Cardiac muscle cell (in vitro differentiated cells and primary cell): ENCODE measurements around the gene PTHLH. TPM values are rescaled to one million over a fixed set of nuclear protein-coding genes. Genes with fewer than 3 reads are reported as not detected.

Source experiments
- DNase-seq, 2 donors: peaks; one replicate each; pipeline versions ENCODE4 v3.0.0 to v3.0.0-alpha.2; 2010 to 2017; ENCODE audit warnings: low read depth in 1 of 2, low spot score in 1 of 2
- H3K27ac ChIP-seq: fragments of 200-600 bp; sonication (generic); 2 replicates; pipeline ENCODE4 v1.5.1; 2016
- H3K27me3 ChIP-seq: fragments of 200-600 bp; sonication (generic); 2 replicates; pipeline ENCODE4 v1.6.0; 2016; ENCODE audit warnings: control low read depth
- H3K36me3 ChIP-seq: fragments of 200-600 bp; sonication (generic); 2 replicates; pipeline ENCODE4 v1.5.1; 2016; ENCODE audit warnings: control low read depth
- H3K4me1 ChIP-seq: fragments of 200-600 bp; sonication (generic); 2 replicates; pipeline ENCODE4 v1.8.1; 2017; ENCODE audit warnings: low read depth, mild to moderate bottlenecking, mixed run types
- H3K4me3 ChIP-seq: fragments of 200-600 bp; sonication (generic); 2 replicates; pipeline ENCODE4 v1.5.1; 2016; ENCODE audit warnings: mild to moderate bottlenecking
- H3K9me3 ChIP-seq: fragments of 200-600 bp; sonication (generic); 2 replicates; pipeline ENCODE4 v1.5.1; 2017; ENCODE audit warnings: low read depth, mild to moderate bottlenecking, control low read depth
- CTCF ChIP-seq: IDR thresholded peaks from 2 replicates; pipeline ENCODE4 v1.5.1; 2012; ENCODE audit warnings: low read depth, mild to moderate bottlenecking, low read length
- polyA plus RNA-seq: library from polyadenylated mRNA; unstranded; fragments of >200 nt; fragmentation: Nextera tagmentation; extraction: Ambion mirVana; gene quantifications from 2 replicates; pipeline ENCODE4 v1.2.1, GENCODE V29; 2016
- total RNA-seq: library from RNA; depleted of rRNA; stranded (reverse); fragments of >200 nt; gene quantifications from 2 replicates; pipeline ENCODE4 v1.2.3, GENCODE V29; 2016

The PTHLH gene
- total and polyA plus RNA-seq, 2 experiments from 2014 or later: not detected

GRCh38 chr12:27998170-27998569 lies 25.6 kb upstream of the PTHLH start:
- no peak for DNase-seq
- Histone ChIP-seq H3K4me3 (no peak overlapping the region), H3K36me3 (no peaks in the 10 kb centered on the region), H3K27ac (no peak overlapping the region), H3K27me3 (no peaks in the 10 kb centered on the region), H3K9me3 (no peaks in the 10 kb centered on the region), H3K4me1 (no peaks in the 10 kb centered on the region)
- TF ChIP-seq CTCF: no peak

GRCh38 chr12:27996761-27997160 lies 24.2 kb upstream of the PTHLH start:
- TF ChIP-seq CTCF: no peak
- DNase-seq: no peak
- Histone ChIP-seq H3K9me3 (no peaks in the 10 kb centered on the region), H3K4me3 (no peak overlapping the region), H3K27ac (no peak overlapping the region), H3K27me3 (no peaks in the 10 kb centered on the region), H3K36me3 (no peaks in the 10 kb centered on the region), H3K4me1 (no peaks in the 10 kb centered on the region)

GRCh38 chr12:27995406-27995805 lies 22.9 kb upstream of the PTHLH start:
- no peak overlapping the region for H3K27ac ChIP-seq
- H3K36me3 ChIP-seq: no peaks in the 10 kb centered on the region
- no peak for TF ChIP-seq CTCF
- H3K4me3 ChIP-seq: no peak overlapping the region
- H3K9me3 ChIP-seq: no peaks in the 10 kb centered on the region
- no peak for DNase-seq
- no peaks in the 10 kb centered on the region for H3K4me1 ChIP-seq
- H3K27me3 ChIP-seq: no peaks in the 10 kb centered on the region

DNA sequence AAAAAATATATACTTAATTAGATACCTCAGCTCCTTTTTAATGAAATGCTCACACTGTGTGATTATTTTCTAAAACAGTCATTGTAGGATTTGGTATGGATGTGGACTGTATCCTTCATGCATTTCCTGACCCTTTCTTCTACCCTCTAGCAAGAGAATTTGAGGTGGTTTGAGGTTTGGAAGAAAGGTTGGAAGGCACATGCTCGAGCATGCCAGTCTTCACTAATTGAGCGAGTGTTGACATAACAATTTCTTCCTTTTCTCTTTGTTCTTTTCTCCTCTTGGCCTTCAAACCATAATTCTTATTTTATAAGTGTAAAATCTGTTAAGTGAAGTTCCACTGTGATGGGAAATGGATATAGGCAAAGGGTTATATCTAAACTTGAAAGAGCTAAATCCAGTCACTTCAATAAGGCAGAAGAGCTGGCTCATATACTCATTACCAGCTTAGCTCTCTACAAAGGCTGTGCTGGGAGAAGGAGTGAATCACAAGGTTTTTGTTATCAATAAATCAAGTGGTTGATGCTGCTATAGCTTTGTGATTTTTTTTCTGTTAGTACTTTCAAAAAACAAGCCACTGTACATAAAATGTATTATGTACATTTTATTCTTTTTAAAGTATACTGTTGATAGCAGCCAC lies 16.2 kb upstream of the PTHLH start:
- H3K9me3 ChIP-seq: no peaks in the 10 kb centered on the region
- no peaks in the 10 kb centered on the region for H3K36me3 ChIP-seq
- DNase-seq: no peak
- no peak for TF ChIP-seq CTCF
- no peaks in the 10 kb centered on the region for H3K27me3 ChIP-seq
- no peak overlapping the region for H3K4me3 ChIP-seq
- no peak overlapping the region for H3K27ac ChIP-seq
- no peaks in the 10 kb centered on the region for H3K4me1 ChIP-seq

GRCh38 chr12:27987331-27987730 lies 14.8 kb upstream of the PTHLH start:
- Histone ChIP-seq H3K27ac (no peak overlapping the region), H3K4me1 (no peaks in the 10 kb centered on the region), H3K9me3 (no peaks in the 10 kb centered on the region), H3K4me3 (no peak overlapping the region), H3K36me3 (no peaks in the 10 kb centered on the region), H3K27me3 (no peaks in the 10 kb centered on the region)
- no peak for DNase-seq
- no peak for TF ChIP-seq CTCF
